ENCODE results near the gene PTOV1. TPM values are rescaled to one million over a fixed set of nuclear protein-coding genes. Genes with fewer than 3 reads are reported as not detected.

The PTOV1 gene
- total and polyA plus RNA-seq, 2 of the 13 experiments (the other 11 are each of a cell fraction or from before 2014, with no cell fraction given), result 63.5 to 68.5 TPM

DNA sequence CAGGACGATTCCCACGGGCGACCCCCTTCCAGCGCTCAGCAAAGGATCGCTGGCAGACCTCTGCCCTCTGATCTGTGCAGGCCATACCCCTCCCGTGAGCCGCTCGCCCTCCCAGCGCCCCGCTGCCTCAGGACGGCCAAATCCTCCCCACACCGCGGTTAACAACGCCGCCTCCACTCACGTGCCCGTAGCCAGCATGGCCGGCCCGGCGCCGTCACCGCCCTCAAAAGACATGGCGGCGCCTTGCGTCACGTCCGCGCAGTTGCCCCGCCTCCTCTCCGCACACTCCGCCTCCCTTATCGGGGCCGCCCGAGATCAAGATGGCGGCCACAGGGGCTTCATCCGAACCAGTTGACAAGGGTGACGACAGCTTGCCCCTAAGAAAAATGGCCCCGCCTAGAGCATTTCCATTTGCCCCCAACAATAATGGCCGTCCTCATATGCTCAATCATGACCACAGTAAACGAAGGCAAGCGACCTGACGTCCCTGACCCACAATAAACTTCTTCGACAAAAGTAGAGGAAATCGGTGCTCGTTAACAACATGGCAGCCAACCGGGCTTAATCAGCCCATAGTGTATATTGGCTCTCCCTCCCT, 25.6 kb downstream of the PTOV1 start (continued):
- TF ChIP-seq, protein P1, sequence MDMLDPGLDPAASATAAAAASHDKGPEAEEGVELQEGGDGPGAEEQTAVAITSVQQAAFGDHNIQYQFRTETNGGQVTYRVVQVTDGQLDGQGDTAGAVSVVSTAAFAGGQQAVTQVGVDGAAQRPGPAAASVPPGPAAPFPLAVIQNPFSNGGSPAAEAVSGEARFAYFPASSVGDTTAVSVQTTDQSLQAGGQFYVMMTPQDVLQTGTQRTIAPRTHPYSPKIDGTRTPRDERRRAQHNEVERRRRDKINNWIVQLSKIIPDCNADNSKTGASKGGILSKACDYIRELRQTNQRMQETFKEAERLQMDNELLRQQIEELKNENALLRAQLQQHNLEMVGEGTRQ (IDR thresholded peaks at IDR 0.05; ENCODE audit: low read depth, low read length), result no peak
- TF ChIP-seq, protein P1 (CRISPR knock-in tag; IDR thresholded peaks at IDR 0.05; ENCODE audit: borderline replicate concordance), result peak; percentile 35; the same call in 1 of the 2 replicates
- TF ChIP-seq NR2F2 (IDR thresholded peaks at IDR 0.05; ENCODE audit: borderline replicate concordance, low read depth) (no peak), EHMT2 (IDR thresholded peaks at IDR 0.05; ENCODE audit: borderline replicate concordance, low read depth, low read length) (peak; percentile 70; the same call in 1 of the 2 replicates), PAWR (CRISPR knock-in tag; IDR thresholded peaks at IDR 0.05; ENCODE audit: borderline replicate concordance) (no peak), ZNF143 (CRISPR knock-in tag; IDR thresholded peaks at IDR 0.05) (peak; percentile 53; the same call in 1 of the 2 replicates), PHB2 (IDR thresholded peaks at IDR 0.05; ENCODE audit: partially characterized antibody) (no peak), KDM5A (IDR thresholded peaks at IDR 0.05; ENCODE audit: borderline replicate concordance, low read length) (peak; percentile 65; the same call in 1 of the 2 replicates), ZNF224 (CRISPR knock-in tag; IDR thresholded peaks at IDR 0.05) (0 out of 2 replicates have a peak, but pooled peaks have one; percentile 25), ZNF292 (CRISPR knock-in tag; IDR thresholded peaks at IDR 0.05; ENCODE audit: borderline replicate concordance, low read depth) (no peak), ZNF891 (CRISPR knock-in tag; IDR thresholded peaks at IDR 0.05) (peak; percentile 32; the same call in 1 of the 2 replicates), MAFG (CRISPR knock-in tag; IDR thresholded peaks at IDR 0.05) (no peak), PHF20 (CRISPR knock-in tag; IDR thresholded peaks at IDR 0.05) (peak; percentile 61), ZNF572 (CRISPR knock-in tag; IDR thresholded peaks at IDR 0.05) (no peak), NKX3-1 (CRISPR knock-in tag; IDR thresholded peaks at IDR 0.05) (peak; percentile 16; the same call in 1 of the 2 replicates), TBP (CRISPR knock-in tag; IDR thresholded peaks at IDR 0.05) (no peak), ZNF446 (CRISPR knock-in tag; IDR thresholded peaks at IDR 0.05) (no peak), MED8 (CRISPR knock-in tag; IDR thresholded peaks at IDR 0.05; ENCODE audit: insufficient replicate concordance) (no peak), ZFP90 (CRISPR knock-in tag; IDR thresholded peaks at IDR 0.05; ENCODE audit: borderline replicate concordance) (0 out of 2 replicates have a peak, but pooled peaks have one; percentile 57)
- TF ChIP-seq, protein P2, sequence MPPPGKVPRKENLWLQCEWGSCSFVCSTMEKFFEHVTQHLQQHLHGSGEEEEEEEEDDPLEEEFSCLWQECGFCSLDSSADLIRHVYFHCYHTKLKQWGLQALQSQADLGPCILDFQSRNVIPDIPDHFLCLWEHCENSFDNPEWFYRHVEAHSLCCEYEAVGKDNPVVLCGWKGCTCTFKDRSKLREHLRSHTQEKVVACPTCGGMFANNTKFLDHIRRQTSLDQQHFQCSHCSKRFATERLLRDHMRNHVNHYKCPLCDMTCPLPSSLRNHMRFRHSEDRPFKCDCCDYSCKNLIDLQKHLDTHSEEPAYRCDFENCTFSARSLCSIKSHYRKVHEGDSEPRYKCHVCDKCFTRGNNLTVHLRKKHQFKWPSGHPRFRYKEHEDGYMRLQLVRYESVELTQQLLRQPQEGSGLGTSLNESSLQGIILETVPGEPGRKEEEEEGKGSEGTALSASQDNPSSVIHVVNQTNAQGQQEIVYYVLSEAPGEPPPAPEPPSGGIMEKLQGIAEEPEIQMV (CRISPR knock-in tag; IDR thresholded peaks at IDR 0.05; ENCODE audit: low read depth), result no peak
- TF ChIP-seq, protein P3, sequence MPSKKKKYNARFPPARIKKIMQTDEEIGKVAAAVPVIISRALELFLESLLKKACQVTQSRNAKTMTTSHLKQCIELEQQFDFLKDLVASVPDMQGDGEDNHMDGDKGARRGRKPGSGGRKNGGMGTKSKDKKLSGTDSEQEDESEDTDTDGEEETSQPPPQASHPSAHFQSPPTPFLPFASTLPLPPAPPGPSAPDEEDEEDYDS (CRISPR knock-in tag; IDR thresholded peaks at IDR 0.05), result no peak; the same call in none of the 2 replicates
- TF ChIP-seq, protein P4, sequence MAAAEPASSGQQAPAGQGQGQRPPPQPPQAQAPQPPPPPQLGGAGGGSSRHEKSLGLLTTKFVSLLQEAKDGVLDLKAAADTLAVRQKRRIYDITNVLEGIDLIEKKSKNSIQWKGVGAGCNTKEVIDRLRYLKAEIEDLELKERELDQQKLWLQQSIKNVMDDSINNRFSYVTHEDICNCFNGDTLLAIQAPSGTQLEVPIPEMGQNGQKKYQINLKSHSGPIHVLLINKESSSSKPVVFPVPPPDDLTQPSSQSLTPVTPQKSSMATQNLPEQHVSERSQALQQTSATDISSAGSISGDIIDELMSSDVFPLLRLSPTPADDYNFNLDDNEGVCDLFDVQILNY (CRISPR knock-in tag; conservative IDR thresholded peaks at IDR 0.05), result no peak
- TF ChIP-seq, protein P5, sequence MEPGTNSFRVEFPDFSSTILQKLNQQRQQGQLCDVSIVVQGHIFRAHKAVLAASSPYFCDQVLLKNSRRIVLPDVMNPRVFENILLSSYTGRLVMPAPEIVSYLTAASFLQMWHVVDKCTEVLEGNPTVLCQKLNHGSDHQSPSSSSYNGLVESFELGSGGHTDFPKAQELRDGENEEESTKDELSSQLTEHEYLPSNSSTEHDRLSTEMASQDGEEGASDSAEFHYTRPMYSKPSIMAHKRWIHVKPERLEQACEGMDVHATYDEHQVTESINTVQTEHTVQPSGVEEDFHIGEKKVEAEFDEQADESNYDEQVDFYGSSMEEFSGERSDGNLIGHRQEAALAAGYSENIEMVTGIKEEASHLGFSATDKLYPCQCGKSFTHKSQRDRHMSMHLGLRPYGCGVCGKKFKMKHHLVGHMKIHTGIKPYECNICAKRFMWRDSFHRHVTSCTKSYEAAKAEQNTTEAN (CRISPR knock-in tag; conservative IDR thresholded peaks at IDR 0.05), result no peak

Data from HepG2 (cell line).